ENCODE results near the gene PRKCE. TPM values are rescaled to one million over a fixed set of nuclear protein-coding genes. Genes with fewer than 3 reads are reported as not detected.

Gene PRKCE
- total RNA-seq, 2 experiments from 2014 or later: 17.0 to 42.1 TPM

DNA sequence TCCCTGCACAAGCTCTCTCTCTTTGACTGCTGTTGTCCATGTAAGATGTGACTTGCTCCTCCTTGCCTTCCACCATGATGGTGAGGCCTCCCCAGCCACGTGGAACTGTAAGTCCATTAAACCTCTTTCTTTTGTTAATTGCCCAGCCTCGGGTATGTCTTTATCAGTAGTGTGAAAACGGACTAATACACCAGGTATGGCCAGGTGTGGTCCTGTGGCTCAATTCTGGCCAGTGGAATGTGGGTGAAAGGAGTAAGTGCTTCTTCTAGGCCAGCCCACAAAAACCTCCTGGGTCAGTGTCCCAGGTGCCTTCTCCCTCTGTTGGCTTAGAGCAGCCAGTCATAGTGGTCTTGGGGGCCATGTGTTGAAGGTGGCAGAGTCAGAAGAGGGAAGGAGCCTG lies 57.0 kb downstream of the PRKCE start:
- intact Hi-C loops (cut with micrococcal nuclease; ENCODE audit: unreplicated experiment): no loop called here
- Histone ChIP-seq H3K79me2 (ENCODE audit: insufficient read depth, low read depth, low read length) (no peaks in the 10 kb centered on the region), H4K20me1 (ENCODE audit: insufficient read depth, low read length) (no peaks in the 10 kb centered on the region), H3K9me3 (ENCODE audit: low read length) (no peaks in the 10 kb centered on the region), H3K9me2 (ENCODE audit: insufficient read depth, low read length) (no peaks in the 10 kb centered on the region), H3K4me2 (ENCODE audit: low read length) (no peak overlapping the region), H3K27ac (ENCODE audit: low read depth, low read length, poor library complexity, severe bottlenecking) (no peak overlapping the region), H3K4me1 (ENCODE audit: insufficient read depth, low read length, poor library complexity, severe bottlenecking) (peaks cover 3% of the 10 kb centered on the region), H3K4me3 (ENCODE audit: low read depth, low read length, poor library complexity, severe bottlenecking) (no peak overlapping the region), H2AFZ (ENCODE audit: low read length) (no peak overlapping the region), H3K36me3 (ENCODE audit: insufficient read depth, low read length) (no peaks in the 10 kb centered on the region)
- no TSS peak for BruUV-seq (replicated peaks)
- POLR2A ChIA-PET: interaction anchor here (1.6 kb wide), 1 partner anchor 9 kb away, joined by 5 read pairs; no protein-coding TSS in a partner anchor
- CTCF ChIA-PET (ENCODE audit: unreplicated experiment): no interaction called here
- no peak for DNase-seq (ENCODE audit: low spot score)
- no peak for TF ChIP-seq CTCF (conservative IDR thresholded peaks at IDR 0.05; ENCODE audit: low read length)
- no peak for TF ChIP-seq EZH2phosphoT487 (IDR thresholded peaks at IDR 0.05; ENCODE audit: borderline replicate concordance, low read depth, low read length)

DNA sequence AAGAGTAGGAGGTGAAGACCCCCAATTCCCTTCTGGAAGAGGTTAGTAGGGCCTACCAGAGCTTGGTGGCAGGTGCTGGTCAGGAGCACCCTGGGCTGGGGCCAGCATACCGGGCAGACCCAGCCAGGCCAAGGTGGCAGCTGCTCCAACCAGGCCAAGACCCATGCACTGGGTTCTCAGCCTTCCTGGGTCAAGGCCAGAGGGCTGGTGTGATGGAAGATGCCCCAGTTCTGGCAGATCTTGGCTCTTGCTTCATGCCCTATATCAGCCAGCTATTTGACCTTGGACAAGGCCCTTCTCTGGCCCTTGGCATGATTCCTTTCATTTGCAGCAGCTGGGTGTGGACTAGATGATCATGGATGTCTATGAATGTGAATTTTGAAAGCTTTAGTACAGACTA lies 57.7 kb downstream of the PRKCE start:
- Histone ChIP-seq H3K27ac (ENCODE audit: low read depth, low read length, poor library complexity, severe bottlenecking) (no peak overlapping the region), H3K9me3 (ENCODE audit: low read length) (no peaks in the 10 kb centered on the region), H3K4me2 (ENCODE audit: low read length) (no peak overlapping the region), H3K9me2 (ENCODE audit: insufficient read depth, low read length) (no peaks in the 10 kb centered on the region), H3K4me1 (ENCODE audit: insufficient read depth, low read length, poor library complexity, severe bottlenecking) (peaks cover 3% of the 10 kb centered on the region), H2AFZ (ENCODE audit: low read length) (no peak overlapping the region), H3K36me3 (ENCODE audit: insufficient read depth, low read length) (no peaks in the 10 kb centered on the region), H3K79me2 (ENCODE audit: insufficient read depth, low read depth, low read length) (no peaks in the 10 kb centered on the region), H4K20me1 (ENCODE audit: insufficient read depth, low read length) (no peaks in the 10 kb centered on the region), H3K4me3 (ENCODE audit: low read depth, low read length, poor library complexity, severe bottlenecking) (no peak overlapping the region)
- no peak for DNase-seq (ENCODE audit: low spot score)
- ChIA-PET POLR2A (interaction anchor here (1.6 to 1.8 kb wide), 2 partner anchors 10 to 12 kb away, joined by 4 to 5 read pairs; no protein-coding TSS in a partner anchor), CTCF (ENCODE audit: unreplicated experiment) (no interaction called here)
- BruUV-seq (replicated peaks): no TSS peak
- TF ChIP-seq EZH2phosphoT487 (IDR thresholded peaks at IDR 0.05; ENCODE audit: borderline replicate concordance, low read depth, low read length) (no peak), CTCF (conservative IDR thresholded peaks at IDR 0.05; ENCODE audit: low read length) (no peak)
- intact Hi-C loops (cut with micrococcal nuclease; ENCODE audit: unreplicated experiment): no loop called here

DNA sequence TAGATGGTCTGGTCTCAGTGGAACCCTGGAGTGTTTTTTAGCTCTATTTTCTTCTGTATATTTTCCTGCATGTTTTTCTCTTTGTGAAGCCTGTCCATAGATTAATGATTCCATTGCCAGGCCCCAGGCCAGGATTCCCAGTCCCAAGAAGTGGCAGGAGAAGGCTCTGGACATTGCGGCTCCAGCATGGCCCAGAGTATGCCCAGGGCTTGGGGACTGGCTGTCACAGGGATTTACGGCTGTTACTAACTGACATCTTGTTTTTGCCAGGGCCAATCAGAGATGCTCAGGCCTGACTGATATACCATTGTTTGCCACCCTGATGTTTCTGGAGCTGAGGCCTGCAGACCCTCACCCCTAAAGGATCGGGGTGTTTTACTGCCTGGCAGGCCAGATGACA lies 59.0 kb downstream of the PRKCE start:
- intact Hi-C loops (cut with micrococcal nuclease; ENCODE audit: unreplicated experiment): no loop called here
- no peaks in the 10 kb centered on the region for H3K9me2 ChIP-seq (ENCODE audit: insufficient read depth, low read length)
- no peak overlapping the region for H3K4me2 ChIP-seq (ENCODE audit: low read length)
- no TSS peak for BruUV-seq (replicated peaks)
- DNase-seq (ENCODE audit: low spot score): no peak
- ChIA-PET CTCF (ENCODE audit: unreplicated experiment) (no interaction called here), POLR2A (interaction anchor here (0.9 to 1.8 kb wide), 2 partner anchors 13 to 41 kb away, joined by 3 to 4 read pairs; no protein-coding TSS in a partner anchor)
- H3K36me3 ChIP-seq (ENCODE audit: insufficient read depth, low read length): no peaks in the 10 kb centered on the region
- peaks cover 3% of the 10 kb centered on the region for H3K4me1 ChIP-seq (ENCODE audit: insufficient read depth, low read length, poor library complexity, severe bottlenecking)
- H3K4me3 ChIP-seq (ENCODE audit: low read depth, low read length, poor library complexity, severe bottlenecking): no peak overlapping the region
- H3K9me3 ChIP-seq (ENCODE audit: low read length): no peaks in the 10 kb centered on the region
- no peak overlapping the region for H2AFZ ChIP-seq (ENCODE audit: low read length)
- H3K79me2 ChIP-seq (ENCODE audit: insufficient read depth, low read depth, low read length): no peaks in the 10 kb centered on the region
- H3K27ac ChIP-seq (ENCODE audit: low read depth, low read length, poor library complexity, severe bottlenecking): no peak overlapping the region
- no peaks in the 10 kb centered on the region for H4K20me1 ChIP-seq (ENCODE audit: insufficient read depth, low read length)
- TF ChIP-seq CTCF (conservative IDR thresholded peaks at IDR 0.05; ENCODE audit: low read length) (no peak), EZH2phosphoT487 (IDR thresholded peaks at IDR 0.05; ENCODE audit: borderline replicate concordance, low read depth, low read length) (no peak)

Measured in OCI-LY7 (cell line).